Trophoblast cell (in vitro differentiated cells and primary cell): Measurements from ENCODE around the gene STAT5A.
A peak's percentile ranks its signal among the peaks of the same experiment; 100 is the strongest.

Experiments
- DNase-seq, 2 donors: peaks; one replicate each; pipeline ENCODE4 v3.0.0-alpha.2; 2016
- H2AFZ ChIP-seq: 2 replicates; pipeline ENCODE4 v1.6.1; 2013; ENCODE audit warnings: low read length, moderate library complexity, mild to moderate bottlenecking; ENCODE audit not compliant: insufficient read depth, poor library complexity
- H2AK5ac ChIP-seq: 2 replicates; pipeline ENCODE4 v1.6.1; 2013; ENCODE audit warnings: mild to moderate bottlenecking, low read length
- H2BK120ac ChIP-seq: 2 replicates; pipeline ENCODE4 v1.6.1; 2013; ENCODE audit warnings: low read length, mild to moderate bottlenecking, moderate library complexity; ENCODE audit not compliant: insufficient read depth, poor library complexity
- H2BK12ac ChIP-seq: 2 replicates; pipeline ENCODE4 v1.6.1; 2013; ENCODE audit warnings: mild to moderate bottlenecking, low read length, moderate library complexity
- H2BK5ac ChIP-seq: 2 replicates; pipeline ENCODE4 v1.6.1; 2013; ENCODE audit warnings: low read length, low read depth, moderate library complexity, mild to moderate bottlenecking; ENCODE audit not compliant: poor library complexity
- H3K14ac ChIP-seq: 2 replicates; pipeline ENCODE4 v1.6.1; 2013; ENCODE audit warnings: mild to moderate bottlenecking, low read length
- H3K18ac ChIP-seq: 2 replicates; pipeline ENCODE4 v1.6.1; 2013; ENCODE audit warnings: mild to moderate bottlenecking, low read length
- H3K23ac ChIP-seq: 2 replicates; pipeline ENCODE4 v1.6.1; 2013; ENCODE audit warnings: low read length
- H3K27ac ChIP-seq: 2 replicates; pipeline ENCODE4 v1.5.1; 2013; ENCODE audit warnings: low read depth, mild to moderate bottlenecking, inconsistent platforms, low read length, moderate library complexity
- H3K27me3 ChIP-seq: 2 replicates; pipeline ENCODE4 v1.6.1; 2013; ENCODE audit warnings: inconsistent platforms, mild to moderate bottlenecking, low read length, moderate library complexity; ENCODE audit not compliant: insufficient read depth
- H3K36me3 ChIP-seq, 2 experiments: 1 replicate in 1 of 2; 2 replicates in 1 of 2; pipeline ENCODE4 v1.6.1; 2013; ENCODE audit warnings: low read length in 2 of 2, mild to moderate bottlenecking in 2 of 2, moderate library complexity in 1 of 2; ENCODE audit not compliant: insufficient read depth in 2 of 2, control insufficient read depth in 1 of 2
- H3K4ac ChIP-seq: 2 replicates; pipeline ENCODE4 v1.6.1; 2013; ENCODE audit warnings: low read depth, mild to moderate bottlenecking, low read length, moderate library complexity
- H3K4me1 ChIP-seq, 2 experiments: 1 replicate in 1 of 2; 2 replicates in 1 of 2; pipeline ENCODE4 v1.6.1; 2013; ENCODE audit warnings: low read length in 2 of 2, mild to moderate bottlenecking in 2 of 2, moderate library complexity in 1 of 2; ENCODE audit not compliant: insufficient read depth in 2 of 2, control insufficient read depth in 1 of 2
- H3K4me2 ChIP-seq: 2 replicates; pipeline ENCODE4 v1.6.1; 2013; ENCODE audit warnings: inconsistent platforms, mild to moderate bottlenecking, low read length, moderate library complexity
- H3K4me3 ChIP-seq: 2 replicates; pipeline ENCODE4 v1.5.1; 2013; ENCODE audit warnings: mild to moderate bottlenecking, low read depth, low read length, inconsistent platforms
- H3K79me1 ChIP-seq: one replicate; pipeline ENCODE4 v1.6.1; 2013; ENCODE audit warnings: low read length
- H3K79me2 ChIP-seq: 2 replicates; pipeline ENCODE4 v1.6.1; 2013; ENCODE audit warnings: low read length, mild to moderate bottlenecking; ENCODE audit not compliant: control insufficient read depth, insufficient read depth, poor library complexity
- H3K9ac ChIP-seq: 2 replicates; pipeline ENCODE4 v1.6.1; 2013; ENCODE audit warnings: mild to moderate bottlenecking, low read length
- H3K9me3 ChIP-seq: 2 replicates; pipeline ENCODE4 v1.6.1; 2013; ENCODE audit warnings: low read depth, mild to moderate bottlenecking, control low read depth, inconsistent platforms, low read length; ENCODE audit not compliant: insufficient read depth
- H4K12ac ChIP-seq: 2 replicates; pipeline ENCODE4 v1.6.1; 2013; ENCODE audit warnings: low read depth, mild to moderate bottlenecking, low read length, moderate library complexity
- H4K8ac ChIP-seq: 2 replicates; pipeline ENCODE4 v1.6.1; 2013; ENCODE audit warnings: low read depth, mild to moderate bottlenecking, low read length, moderate library complexity
- H4K91ac ChIP-seq: one replicate; pipeline ENCODE4 v1.6.1; 2013; ENCODE audit warnings: low read depth, mild to moderate bottlenecking, low read length, moderate library complexity
- WGBS: extraction: QIAGEN DNeasy Blood & Tissue Kit; methylation state at CpG from one replicate; pipeline ENCODE4 v1.1.7; 2013; ENCODE audit warnings: missing lambda C conversion rate; ENCODE audit not compliant: insufficient read length, insufficient coverage; ENCODE audit errors: extremely low coverage; 5-methylcytosine and 5-hydroxymethylcytosine counted together

STAT5A gene

DNA sequence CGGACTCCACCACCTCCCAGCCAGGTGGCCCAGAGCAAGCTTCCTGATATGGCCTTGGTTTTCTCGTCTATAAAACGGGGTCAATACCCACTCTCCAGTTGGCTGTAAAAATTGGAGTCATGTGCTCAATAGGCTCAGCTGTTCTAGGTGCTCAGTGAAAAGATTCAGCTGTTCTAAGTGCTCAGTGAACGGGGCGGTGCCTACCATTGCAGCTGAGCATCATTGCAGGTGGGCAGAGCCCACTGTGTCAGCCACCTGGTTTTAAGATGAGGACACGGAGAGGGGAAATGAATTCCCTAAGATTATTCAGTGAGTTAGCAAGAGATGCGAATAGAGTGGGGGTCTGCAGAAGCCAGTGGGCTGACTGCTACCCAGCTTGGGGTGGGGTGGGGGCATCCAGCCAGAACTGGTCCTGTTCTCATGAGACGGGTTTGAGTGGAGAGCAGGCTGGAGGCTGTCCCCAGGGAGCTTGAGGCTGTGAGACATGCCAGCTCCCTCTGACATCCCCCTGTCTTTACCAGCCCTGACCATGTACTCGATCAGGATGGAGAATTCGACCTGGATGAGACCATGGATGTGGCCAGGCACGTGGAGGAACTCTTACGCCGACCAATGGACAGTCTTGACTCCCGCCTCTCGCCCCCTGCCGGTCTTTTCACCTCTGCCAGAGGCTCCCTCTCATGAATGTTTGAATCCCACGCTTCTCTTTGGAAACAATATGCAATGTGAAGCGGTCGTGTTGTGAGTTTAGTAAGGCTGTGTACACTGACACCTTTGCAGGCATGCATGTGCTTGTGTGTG is 21.9 kb downstream of the STAT5A start:
- no peak overlapping the region for H3K23ac ChIP-seq
- no peak overlapping the region for H2BK120ac ChIP-seq
- DNase-seq = peak in 1 of 2 donors; percentile 46
- H3K79me1 ChIP-seq = no peaks in the 10 kb centered on the region
- no peak overlapping the region for H3K9ac ChIP-seq
- no peaks in the 10 kb centered on the region for H3K27me3 ChIP-seq
- H4K12ac ChIP-seq = no peak overlapping the region
- peaks cover 11 to 15% of the 10 kb centered on the region in 2 experiments for H3K4me1 ChIP-seq
- no peak overlapping the region for H3K4me3 ChIP-seq
- H3K9me3 ChIP-seq = peaks cover 2% of the 10 kb centered on the region
- no peak overlapping the region for H4K91ac ChIP-seq
- WGBS = no CpG with 5 or more reads among the region's 19 CpGs
- H4K8ac ChIP-seq = no peak overlapping the region
- no peaks in the 10 kb centered on the region for H3K79me2 ChIP-seq
- H3K27ac ChIP-seq = no peak overlapping the region
- no peak overlapping the region for H2BK5ac ChIP-seq
- no peak overlapping the region for H3K4me2 ChIP-seq
- peaks cover 4 to 6% of the 10 kb centered on the region in 2 experiments for H3K36me3 ChIP-seq
- no peak overlapping the region for H3K18ac ChIP-seq
- no peak overlapping the region for H2BK12ac ChIP-seq
- H3K4ac ChIP-seq = no peak overlapping the region
- no peak overlapping the region for H2AK5ac ChIP-seq
- H2AFZ ChIP-seq = no peak overlapping the region
- H3K14ac ChIP-seq = no peak overlapping the region

DNA sequence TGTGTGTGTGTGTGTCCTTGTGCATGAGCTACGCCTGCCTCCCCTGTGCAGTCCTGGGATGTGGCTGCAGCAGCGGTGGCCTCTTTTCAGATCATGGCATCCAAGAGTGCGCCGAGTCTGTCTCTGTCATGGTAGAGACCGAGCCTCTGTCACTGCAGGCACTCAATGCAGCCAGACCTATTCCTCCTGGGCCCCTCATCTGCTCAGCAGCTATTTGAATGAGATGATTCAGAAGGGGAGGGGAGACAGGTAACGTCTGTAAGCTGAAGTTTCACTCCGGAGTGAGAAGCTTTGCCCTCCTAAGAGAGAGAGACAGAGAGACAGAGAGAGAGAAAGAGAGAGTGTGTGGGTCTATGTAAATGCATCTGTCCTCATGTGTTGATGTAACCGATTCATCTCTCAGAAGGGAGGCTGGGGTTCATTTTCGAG is 22.5 kb downstream of the STAT5A start:
- peaks cover 11 to 18% of the 10 kb centered on the region in 2 experiments for H3K4me1 ChIP-seq
- H3K27ac ChIP-seq = no peak overlapping the region
- H2AK5ac ChIP-seq = no peak overlapping the region
- no peak overlapping the region for H3K18ac ChIP-seq
- no peak overlapping the region for H2BK12ac ChIP-seq
- H3K36me3 ChIP-seq = peaks cover 7 to 10% of the 10 kb centered on the region in 2 experiments
- no peak overlapping the region for H4K8ac ChIP-seq
- H3K4me3 ChIP-seq = no peak overlapping the region
- no peak overlapping the region for H2AFZ ChIP-seq
- H3K4ac ChIP-seq = no peak overlapping the region
- no peak overlapping the region for H2BK5ac ChIP-seq
- no peak overlapping the region for H4K12ac ChIP-seq
- H3K79me1 ChIP-seq = no peaks in the 10 kb centered on the region
- no peak overlapping the region for H3K4me2 ChIP-seq
- no CpG with 5 or more reads among the region's 9 CpGs for WGBS
- no peak overlapping the region for H3K9ac ChIP-seq
- no peak overlapping the region for H3K23ac ChIP-seq
- H2BK120ac ChIP-seq = no peak overlapping the region
- no peaks in the 10 kb centered on the region for H3K79me2 ChIP-seq
- DNase-seq = no peak
- H3K14ac ChIP-seq = no peak overlapping the region
- no peak overlapping the region for H4K91ac ChIP-seq
- peaks cover 2% of the 10 kb centered on the region for H3K9me3 ChIP-seq
- no peaks in the 10 kb centered on the region for H3K27me3 ChIP-seq

DNA sequence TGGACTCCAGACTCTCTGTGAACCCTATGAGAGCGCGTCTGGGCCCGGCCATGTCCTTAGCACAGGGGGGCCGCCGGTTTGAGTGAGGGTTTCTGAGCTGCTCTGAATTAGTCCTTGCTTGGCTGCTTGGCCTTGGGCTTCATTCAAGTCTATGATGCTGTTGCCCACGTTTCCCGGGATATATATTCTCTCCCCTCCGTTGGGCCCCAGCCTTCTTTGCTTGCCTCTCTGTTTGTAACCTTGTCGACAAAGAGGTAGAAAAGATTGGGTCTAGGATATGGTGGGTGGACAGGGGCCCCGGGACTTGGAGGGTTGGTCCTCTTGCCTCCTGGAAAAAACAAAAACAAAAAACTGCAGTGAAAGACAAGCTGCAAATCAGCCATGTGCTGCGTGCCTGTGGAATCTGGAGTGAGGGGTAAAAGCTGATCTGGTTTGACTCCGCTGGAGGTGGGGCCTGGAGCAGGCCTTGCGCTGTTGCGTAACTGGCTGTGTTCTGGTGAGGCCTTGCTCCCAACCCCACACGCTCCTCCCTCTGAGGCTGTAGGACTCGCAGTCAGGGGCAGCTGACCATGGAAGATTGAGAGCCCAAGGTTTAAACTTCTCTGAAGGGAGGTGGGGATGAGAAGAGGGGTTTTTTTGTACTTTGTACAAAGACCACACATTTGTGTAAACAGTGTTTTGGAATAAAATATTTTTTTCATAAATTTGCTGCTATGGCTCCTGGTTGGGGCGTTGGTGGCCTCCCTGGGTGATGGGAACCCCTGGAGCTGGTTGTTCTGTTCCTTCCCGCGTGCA is 23.1 kb downstream of the STAT5A start:
- no peak overlapping the region for H3K18ac ChIP-seq
- H3K27me3 ChIP-seq = no peaks in the 10 kb centered on the region
- H2BK5ac ChIP-seq = no peak overlapping the region
- H3K9me3 ChIP-seq = peaks cover 2% of the 10 kb centered on the region
- H2AK5ac ChIP-seq = no peak overlapping the region
- no peak overlapping the region for H3K14ac ChIP-seq
- H3K79me1 ChIP-seq = no peaks in the 10 kb centered on the region
- WGBS = no CpG with 5 or more reads among the region's 19 CpGs
- H3K4me3 ChIP-seq = no peak overlapping the region
- H3K4ac ChIP-seq = no peak overlapping the region
- no peak overlapping the region for H4K91ac ChIP-seq
- peaks cover 7 to 12% of the 10 kb centered on the region in 2 experiments for H3K36me3 ChIP-seq
- peak overlapping the region; percentile 34 for H3K27ac ChIP-seq
- no peak overlapping the region for H2BK12ac ChIP-seq
- no peaks in the 10 kb centered on the region for H3K79me2 ChIP-seq
- H3K9ac ChIP-seq = no peak overlapping the region
- H2BK120ac ChIP-seq = no peak overlapping the region
- no peak overlapping the region for H4K8ac ChIP-seq
- peaks cover 11 to 18% of the 10 kb centered on the region in 2 experiments for H3K4me1 ChIP-seq
- H2AFZ ChIP-seq = no peak overlapping the region
- no peak overlapping the region for H3K23ac ChIP-seq
- peak; percentile 73 to 81 for DNase-seq
- H3K4me2 ChIP-seq = peak overlapping the region; percentile 41
- H4K12ac ChIP-seq = no peak overlapping the region

DNA sequence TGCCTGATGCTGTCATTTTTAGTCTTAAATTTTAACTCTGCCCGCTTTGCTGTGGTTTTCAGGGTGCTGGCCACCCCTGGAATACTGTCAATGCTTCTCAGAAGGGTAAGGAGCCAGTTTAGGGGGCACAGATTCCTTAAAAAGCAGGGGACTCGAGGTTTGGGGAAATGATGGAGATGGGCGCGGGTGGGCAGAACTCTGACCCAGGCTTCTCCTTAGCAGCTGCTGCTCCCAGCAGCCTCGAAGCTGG is 23.7 kb downstream of the STAT5A start:
- H2BK5ac ChIP-seq = no peak overlapping the region
- no peak overlapping the region for H2AFZ ChIP-seq
- no peak overlapping the region for H3K4ac ChIP-seq
- H3K18ac ChIP-seq = no peak overlapping the region
- peaks cover 2% of the 10 kb centered on the region for H3K9me3 ChIP-seq
- H4K12ac ChIP-seq = no peak overlapping the region
- DNase-seq = no peak
- WGBS = no CpG with 5 or more reads among the region's 5 CpGs
- no peak overlapping the region for H3K9ac ChIP-seq
- no peaks in the 10 kb centered on the region for H3K79me1 ChIP-seq
- H3K23ac ChIP-seq = no peak overlapping the region
- H3K4me2 ChIP-seq = peak overlapping the region; percentile 8
- H2AK5ac ChIP-seq = no peak overlapping the region
- peaks cover 11 to 18% of the 10 kb centered on the region in 2 experiments for H3K4me1 ChIP-seq
- H3K36me3 ChIP-seq = peaks cover 7 to 13% of the 10 kb centered on the region in 2 experiments
- H3K79me2 ChIP-seq = no peaks in the 10 kb centered on the region
- H2BK120ac ChIP-seq = no peak overlapping the region
- H4K91ac ChIP-seq = no peak overlapping the region
- H3K4me3 ChIP-seq = no peak overlapping the region
- H3K14ac ChIP-seq = no peak overlapping the region
- H3K27me3 ChIP-seq = no peaks in the 10 kb centered on the region
- no peak overlapping the region for H2BK12ac ChIP-seq
- no peak overlapping the region for H4K8ac ChIP-seq
- H3K27ac ChIP-seq = no peak overlapping the region
